Lower leg skin (tissue), 3 donors: Measurements from ENCODE around the gene SIRT2.

Experiments
- CTCF ChIP-seq, 3 donors: fragments of 450-650 bp; IDR thresholded peaks; one replicate each; pipeline ENCODE4 v1.5.1; 2016; ENCODE audit warnings: antibody characterized with exemption in 3 of 3, mild to moderate bottlenecking in 3 of 3, moderate library complexity in 2 of 3
- POLR2A ChIP-seq, 2 donors: fragments of 450-650 bp; IDR thresholded peaks; one replicate each; pipeline ENCODE4 v1.6.1; 2016 to 2017; ENCODE audit warnings: antibody characterized with exemption in 2 of 2, mild to moderate bottlenecking in 1 of 2, moderate library complexity in 1 of 2

GRCh38 chr19:38946229-38947010 is 47.0 kb upstream of the SIRT2 start:
- TF ChIP-seq POLR2A (IDR thresholded peaks at IDR 0.05) (no peak), CTCF (IDR thresholded peaks at IDR 0.05) (no peak)
